Fibroblast of mammary gland (primary cell): Measurements from ENCODE around the gene ANKRD10.
A peak's percentile ranks its signal among the peaks of the same experiment; 100 is the strongest.
"Not testable (repeated sequence)": the region's sequence is repeated elsewhere in the genome, so short reads cannot be mapped to it uniquely, and the experiment has no call there.

Experiments used
- DNase-seq: peaks from one replicate; pipeline ENCODE4 v3.0.0-alpha.2; 2010; ENCODE audit warnings: low read depth
- H3K4me3 ChIP-seq: 2 replicates; pipeline ENCODE4 v1.5.1; 2011; ENCODE audit warnings: low read depth, mild to moderate bottlenecking, low read length, moderate library complexity; ENCODE audit not compliant: control insufficient read depth
- CTCF ChIP-seq: conservative IDR thresholded peaks from 2 replicates; pipeline ENCODE4 v1.5.1; 2011; ENCODE audit warnings: low read depth, low read length, inconsistent platforms; ENCODE audit not compliant: control insufficient read depth, insufficient read depth

ANKRD10 gene

GRCh38 chr13:110957181-110957884 lies 42.5 kb upstream of the ANKRD10 start:
- H3K4me3 ChIP-seq: no peak overlapping the region
- peak; percentile 33 for DNase-seq
- TF ChIP-seq CTCF: peak; percentile 10

- DNase-seq: peak; percentile 47
- H3K4me3 ChIP-seq: not testable (repeated sequence)
Observed at GRCh38 chr13:110956216-110956615, 41.3 kb upstream of the ANKRD10 start.

GRCh38 chr13:110955608-110956007 lies 40.7 kb upstream of the ANKRD10 start:
- not testable (repeated sequence) for DNase-seq, H3K4me3 ChIP-seq

GRCh38 chr13:110955072-110955503 lies 40.2 kb upstream of the ANKRD10 start:
- not testable (repeated sequence) for H3K4me3 ChIP-seq
- DNase-seq: peak; percentile 96

- H3K4me3 ChIP-seq, DNase-seq: not testable (repeated sequence)
Observed at GRCh38 chr13:110954533-110954920, 39.7 kb upstream of the ANKRD10 start.

- no peak overlapping the region for H3K4me3 ChIP-seq
- DNase-seq: no peak
- TF ChIP-seq CTCF: no peak
Observed at GRCh38 chr13:110953833-110954532, 39.1 kb upstream of the ANKRD10 start.

GRCh38 chr13:110953416-110953815 lies 38.5 kb upstream of the ANKRD10 start:
- TF ChIP-seq CTCF: no peak
- no peak overlapping the region for H3K4me3 ChIP-seq
- no peak for DNase-seq

GRCh38 chr13:110952135-110952534 lies 37.3 kb upstream of the ANKRD10 start:
- DNase-seq, H3K4me3 ChIP-seq: not testable (repeated sequence)

- TF ChIP-seq CTCF: no peak
- no peak for DNase-seq
Observed at GRCh38 chr13:110950819-110951570, 36.1 kb upstream of the ANKRD10 start.

More at GRCh38 chr13:110950819-110951570, 36.1 kb upstream of the ANKRD10 start:
- no peak overlapping the region for H3K4me3 ChIP-seq
